Measurements from ENCODE around the gene LYPD6. TPM values are rescaled to one million over a fixed set of nuclear protein-coding genes. Genes with fewer than 3 reads are reported as not detected.
"Not testable (repeated sequence)": the region's sequence is repeated elsewhere in the genome, so short reads cannot be mapped to it uniquely, and the experiment has no call there.

The LYPD6 gene
- total RNA-seq, 1 donor from 2014 or later, result not detected

DNA sequence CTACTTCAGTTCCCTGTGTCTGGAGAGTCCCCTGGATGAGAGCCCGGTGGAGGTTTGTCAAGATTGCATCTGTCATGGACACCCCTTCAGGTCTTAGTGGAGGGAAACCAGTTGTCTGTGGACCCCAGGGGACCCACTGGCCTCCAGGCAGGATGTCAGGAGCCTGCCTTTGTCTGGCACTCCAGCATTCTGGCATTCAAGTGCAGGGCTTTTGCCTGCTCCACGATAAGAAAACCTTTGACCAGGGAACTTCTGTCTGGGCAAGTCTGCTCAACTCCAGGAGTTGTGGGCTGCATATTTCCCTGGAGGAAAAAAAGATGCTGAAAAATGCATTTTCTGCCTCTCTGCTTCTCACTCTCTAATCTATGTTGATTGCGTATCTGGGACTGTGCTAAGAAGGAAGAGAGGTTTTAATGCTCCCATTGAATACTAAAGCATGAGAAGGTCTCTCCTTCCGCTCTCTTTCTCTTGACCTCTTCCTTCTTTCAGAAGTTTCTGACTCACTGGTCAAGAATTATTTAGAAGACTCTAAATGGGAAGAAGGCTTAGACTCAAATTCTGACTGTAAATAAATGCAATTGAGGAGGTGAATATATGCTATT lies 152.7 kb downstream of the LYPD6 start:
- H3K27ac Mint-ChIP-seq, result no peak overlapping the region
- no peaks in the 10 kb centered on the region for H3K4me1 Mint-ChIP-seq (ENCODE audit: low read depth)
- no peaks in the 10 kb centered on the region for H3K9me3 Mint-ChIP-seq
- H3K36me3 Mint-ChIP-seq (ENCODE audit: low read depth), result no peaks in the 10 kb centered on the region
- H3K27me3 Mint-ChIP-seq (ENCODE audit: insufficient read depth), result no peaks in the 10 kb centered on the region
- no peak for DNase-seq (ENCODE audit: low spot score)
- intact Hi-C loops (cut with micrococcal nuclease), result no loop called here
- H3K4me3 Mint-ChIP-seq, result no peak overlapping the region

DNA sequence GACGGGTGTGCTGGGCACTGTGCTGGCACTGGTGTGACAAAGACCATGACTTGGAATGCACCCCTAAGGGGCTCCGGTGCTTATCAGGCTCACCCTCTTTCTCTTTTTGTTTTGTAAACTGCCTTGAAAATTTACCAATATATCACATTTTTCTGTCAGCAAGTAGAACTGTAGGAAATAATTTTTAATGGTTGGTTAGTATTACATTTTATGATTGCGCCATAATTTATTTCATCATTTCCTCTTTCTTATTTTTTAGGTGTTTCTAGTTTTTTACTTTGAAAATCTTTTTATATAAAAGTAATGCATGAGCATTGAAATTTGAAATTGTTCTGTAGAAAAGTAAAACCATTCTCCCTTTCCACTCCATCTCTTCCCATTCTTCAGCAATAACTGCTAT lies 156.3 kb downstream of the LYPD6 start:
- intact Hi-C loops (cut with micrococcal nuclease), result no loop called here
- no peak overlapping the region for H3K4me3 Mint-ChIP-seq
- H3K9me3 Mint-ChIP-seq, result no peaks in the 10 kb centered on the region
- no peaks in the 10 kb centered on the region for H3K4me1 Mint-ChIP-seq (ENCODE audit: low read depth)
- no peak overlapping the region for H3K27ac Mint-ChIP-seq
- no peaks in the 10 kb centered on the region for H3K36me3 Mint-ChIP-seq (ENCODE audit: low read depth)
- DNase-seq (ENCODE audit: low spot score), result no peak
- no peaks in the 10 kb centered on the region for H3K27me3 Mint-ChIP-seq (ENCODE audit: insufficient read depth)

DNA sequence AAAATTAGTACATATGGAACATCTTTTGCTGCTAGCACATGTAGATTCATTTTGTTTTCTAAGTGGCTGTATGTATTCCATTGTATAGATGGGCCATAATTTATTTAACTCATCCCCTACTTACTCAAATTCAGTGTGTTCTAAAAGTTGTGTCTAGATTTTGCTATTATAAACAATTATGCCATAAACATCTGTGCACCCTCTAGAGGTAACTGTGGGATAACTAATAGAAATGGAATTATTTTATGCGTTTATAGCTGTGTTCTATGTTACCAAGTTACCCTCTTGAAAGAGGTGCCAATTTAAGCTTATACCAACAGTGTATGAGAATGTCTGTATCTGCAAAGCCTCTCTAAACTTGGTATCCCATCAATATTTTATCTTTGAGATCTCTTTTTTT lies 156.8 kb downstream of the LYPD6 start:
- intact Hi-C loops (cut with micrococcal nuclease), result no loop called here
- H3K27ac Mint-ChIP-seq, result no peak overlapping the region
- H3K4me3 Mint-ChIP-seq, result no peak overlapping the region
- DNase-seq (ENCODE audit: low spot score), result no peak
- no peaks in the 10 kb centered on the region for H3K36me3 Mint-ChIP-seq (ENCODE audit: low read depth)
- H3K27me3 Mint-ChIP-seq (ENCODE audit: insufficient read depth), result no peaks in the 10 kb centered on the region
- no peaks in the 10 kb centered on the region for H3K4me1 Mint-ChIP-seq (ENCODE audit: low read depth)
- H3K9me3 Mint-ChIP-seq, result no peaks in the 10 kb centered on the region

DNA sequence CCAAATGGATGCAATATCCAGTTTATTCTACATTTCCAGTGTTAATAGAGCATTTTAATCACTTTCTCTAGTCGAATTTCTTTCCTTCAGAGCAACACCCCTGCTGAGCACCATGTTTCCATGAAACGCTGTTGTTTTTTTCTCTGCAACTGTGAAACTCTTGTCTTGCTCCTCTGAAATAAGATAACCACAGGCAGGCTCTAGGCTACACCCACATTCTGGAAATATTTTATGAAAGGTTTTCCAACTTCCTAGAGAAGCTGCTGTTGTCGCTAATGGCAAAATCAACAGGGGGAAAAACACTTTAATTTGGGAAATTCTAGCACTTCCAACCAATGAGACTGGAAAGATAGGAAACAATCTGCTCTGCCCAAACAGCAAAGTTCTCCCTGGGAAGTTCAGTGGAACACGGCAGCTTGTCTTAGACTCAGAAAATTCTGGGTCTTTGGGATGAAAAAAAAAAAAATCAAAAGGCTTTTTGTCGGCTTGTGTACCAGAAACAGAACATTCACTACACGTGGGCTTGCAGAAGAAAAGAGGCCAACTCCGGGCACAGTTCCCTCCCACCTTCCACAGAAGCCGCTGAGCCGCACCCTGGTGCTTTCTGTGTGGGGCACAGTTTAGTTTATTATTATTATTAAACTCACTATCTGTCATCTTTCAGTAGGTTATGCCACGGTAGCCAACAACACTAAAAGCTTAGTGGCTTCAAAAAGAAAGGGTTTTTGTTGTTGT lies 158.5 kb downstream of the LYPD6 start:
- H3K4me3 Mint-ChIP-seq, result no peak overlapping the region
- intact Hi-C loops (cut with micrococcal nuclease), result no loop called here
- H3K36me3 Mint-ChIP-seq (ENCODE audit: low read depth), result no peaks in the 10 kb centered on the region
- H3K27me3 Mint-ChIP-seq (ENCODE audit: insufficient read depth), result no peaks in the 10 kb centered on the region
- no peak for DNase-seq (ENCODE audit: low spot score)
- no peaks in the 10 kb centered on the region for H3K9me3 Mint-ChIP-seq
- H3K27ac Mint-ChIP-seq, result no peak overlapping the region
- no peaks in the 10 kb centered on the region for H3K4me1 Mint-ChIP-seq (ENCODE audit: low read depth)

DNA sequence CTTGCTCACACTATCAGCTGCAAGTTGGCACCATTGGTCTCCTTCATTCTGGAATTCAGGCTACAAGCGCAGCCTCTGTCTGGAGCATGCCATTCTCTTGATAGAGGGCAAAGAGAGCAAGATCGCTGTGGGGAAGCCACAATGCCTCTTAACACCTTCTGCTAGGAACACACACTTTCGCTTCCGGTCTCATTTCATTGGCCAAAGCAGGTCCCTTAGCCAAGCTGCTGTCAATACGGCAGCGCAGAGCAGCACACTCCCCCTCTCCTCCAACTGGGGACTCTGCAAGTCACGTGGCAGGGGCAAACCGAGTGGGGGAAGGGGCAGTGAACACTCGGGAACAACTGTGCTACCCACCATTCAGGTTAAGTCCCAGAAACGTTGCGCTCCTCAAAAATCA lies 159.1 kb downstream of the LYPD6 start:
- Mint-ChIP-seq H3K27me3 (ENCODE audit: insufficient read depth) (no peaks in the 10 kb centered on the region), H3K4me1 (ENCODE audit: low read depth) (no peaks in the 10 kb centered on the region), H3K4me3 (no peak overlapping the region), H3K9me3 (no peaks in the 10 kb centered on the region), H3K27ac (no peak overlapping the region), H3K36me3 (ENCODE audit: low read depth) (no peaks in the 10 kb centered on the region)
- intact Hi-C loops (cut with micrococcal nuclease), result no loop called here
- no peak for DNase-seq (ENCODE audit: low spot score)

DNA sequence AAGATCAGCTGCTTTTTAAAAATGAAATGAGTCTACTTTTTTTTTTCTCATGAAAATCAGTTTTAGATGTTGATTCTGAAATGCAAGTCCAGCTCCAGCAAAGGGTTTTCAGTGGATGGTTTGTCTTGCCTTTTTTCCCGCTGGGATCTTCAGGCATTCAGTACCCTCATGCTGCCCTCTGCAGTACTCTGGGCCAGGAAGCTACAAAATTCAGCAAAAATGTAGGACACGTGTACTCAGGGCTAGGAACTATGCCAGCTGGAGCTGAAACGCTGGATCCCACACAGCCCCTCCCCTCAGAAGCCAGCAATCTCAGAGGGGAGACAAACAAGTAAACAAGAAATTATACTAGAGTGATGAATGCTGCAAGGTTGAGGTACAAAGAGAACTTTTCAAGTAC lies 159.9 kb downstream of the LYPD6 start:
- intact Hi-C loops (cut with micrococcal nuclease), result no loop called here
- Mint-ChIP-seq H3K36me3 (ENCODE audit: low read depth) (no peaks in the 10 kb centered on the region), H3K27ac (no peak overlapping the region), H3K4me1 (ENCODE audit: low read depth) (no peaks in the 10 kb centered on the region), H3K27me3 (ENCODE audit: insufficient read depth) (no peaks in the 10 kb centered on the region), H3K9me3 (no peaks in the 10 kb centered on the region), H3K4me3 (no peak overlapping the region)
- DNase-seq (ENCODE audit: low spot score), result no peak

DNA sequence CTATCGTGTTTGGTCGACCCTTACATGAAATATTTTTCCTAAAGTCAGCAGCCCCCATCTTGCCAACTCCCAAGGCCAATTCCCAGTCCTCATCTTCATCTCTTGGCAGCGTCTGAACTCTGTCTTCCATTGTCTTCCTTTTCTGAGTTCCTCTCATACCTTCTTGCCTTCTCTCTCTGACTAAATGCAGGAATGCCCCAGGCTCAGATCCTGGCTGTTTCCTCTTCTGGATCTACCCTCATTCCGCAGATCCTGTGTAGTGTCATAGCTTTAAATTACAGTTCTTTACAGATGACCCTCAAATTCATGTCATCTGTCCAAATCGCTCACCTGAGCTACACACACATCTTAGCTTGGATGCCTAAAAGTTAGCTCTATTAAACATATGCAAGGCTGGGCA lies 162.5 kb downstream of the LYPD6 start:
- H3K36me3 Mint-ChIP-seq (ENCODE audit: low read depth), result no peaks in the 10 kb centered on the region
- no peak overlapping the region for H3K27ac Mint-ChIP-seq
- H3K4me1 Mint-ChIP-seq (ENCODE audit: low read depth), result no peaks in the 10 kb centered on the region
- DNase-seq (ENCODE audit: low spot score), result no peak
- H3K4me3 Mint-ChIP-seq, result no peak overlapping the region
- no peaks in the 10 kb centered on the region for H3K27me3 Mint-ChIP-seq (ENCODE audit: insufficient read depth)
- intact Hi-C loops (cut with micrococcal nuclease), result no loop called here
- H3K9me3 Mint-ChIP-seq, result no peaks in the 10 kb centered on the region

DNA sequence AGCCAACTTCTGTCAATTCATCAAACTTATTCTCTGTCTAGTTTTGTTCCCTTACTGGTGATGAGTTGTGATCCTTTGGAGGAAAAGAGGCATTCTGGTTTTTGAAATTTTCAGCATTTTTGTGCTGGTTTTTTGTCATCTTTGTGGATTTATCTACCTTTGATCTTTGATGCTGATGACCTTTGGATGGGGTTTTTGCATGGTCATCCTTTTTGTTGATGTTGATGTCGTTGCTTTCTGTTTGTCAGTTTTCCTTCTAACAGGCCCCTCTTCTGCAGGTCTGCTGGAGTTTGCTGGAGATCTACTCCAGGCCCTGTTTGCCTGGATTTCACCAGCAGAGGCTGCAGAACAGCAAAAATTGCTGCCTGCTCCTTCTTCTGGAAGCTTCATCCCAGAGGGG lies 168.8 kb downstream of the LYPD6 start:
- DNase-seq (ENCODE audit: low spot score); H3K4me1 Mint-ChIP-seq (ENCODE audit: low read depth); H3K4me3 Mint-ChIP-seq; H3K36me3 Mint-ChIP-seq (ENCODE audit: low read depth); H3K27me3 Mint-ChIP-seq (ENCODE audit: insufficient read depth); H3K27ac Mint-ChIP-seq; H3K9me3 Mint-ChIP-seq; intact Hi-C loops (cut with micrococcal nuclease): not testable (repeated sequence)

DNA sequence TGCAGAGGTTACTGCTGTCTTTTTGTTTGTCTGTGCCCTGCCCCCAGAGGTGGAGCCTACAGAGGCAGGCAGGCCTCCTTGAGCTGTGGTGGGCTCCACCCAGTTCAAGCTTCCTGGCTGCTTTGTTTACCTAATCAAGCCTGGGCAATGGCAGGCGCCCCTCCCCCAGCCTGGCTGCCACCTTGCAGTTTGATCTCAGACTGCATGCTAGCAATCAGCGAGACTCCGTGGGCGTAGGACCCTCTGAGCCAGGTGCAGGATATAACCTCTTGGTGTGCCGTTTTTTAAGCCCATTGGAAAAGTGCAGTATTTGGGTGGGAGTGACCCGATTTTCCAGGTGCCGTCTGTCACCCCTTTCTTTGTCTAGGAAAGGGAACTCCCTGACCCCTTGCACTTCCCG lies 176.4 kb downstream of the LYPD6 start:
- H3K36me3 Mint-ChIP-seq (ENCODE audit: low read depth); H3K27me3 Mint-ChIP-seq (ENCODE audit: insufficient read depth); H3K4me1 Mint-ChIP-seq (ENCODE audit: low read depth); H3K9me3 Mint-ChIP-seq; H3K27ac Mint-ChIP-seq; DNase-seq (ENCODE audit: low spot score); H3K4me3 Mint-ChIP-seq; intact Hi-C loops (cut with micrococcal nuclease): not testable (repeated sequence)

DNA sequence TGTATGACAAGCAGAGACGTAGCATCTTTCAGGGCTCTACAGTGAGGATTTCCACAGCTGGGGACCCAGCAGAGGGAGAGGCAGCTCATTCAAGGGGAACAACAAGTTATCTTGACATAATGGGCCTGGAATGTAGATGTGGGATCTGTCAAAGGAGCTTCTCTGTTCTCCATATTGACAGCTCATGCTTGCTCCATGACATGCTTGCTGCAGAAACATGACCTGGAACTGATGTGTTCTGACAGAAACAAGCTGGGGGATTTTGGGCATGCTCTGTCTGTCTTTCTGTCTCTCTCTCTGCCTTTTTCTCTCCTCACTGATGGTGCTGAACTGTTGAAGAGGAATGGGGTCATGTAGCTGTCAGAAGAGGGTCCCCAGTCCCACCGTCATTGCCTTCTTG lies 177.6 kb downstream of the LYPD6 start:
- no peaks in the 10 kb centered on the region for H3K36me3 Mint-ChIP-seq (ENCODE audit: low read depth)
- intact Hi-C loops (cut with micrococcal nuclease), result no loop called here
- H3K27me3 Mint-ChIP-seq (ENCODE audit: insufficient read depth), result no peaks in the 10 kb centered on the region
- no peaks in the 10 kb centered on the region for H3K9me3 Mint-ChIP-seq
- H3K4me3 Mint-ChIP-seq, result no peak overlapping the region
- no peaks in the 10 kb centered on the region for H3K4me1 Mint-ChIP-seq (ENCODE audit: low read depth)
- H3K27ac Mint-ChIP-seq, result no peak overlapping the region
- DNase-seq (ENCODE audit: low spot score), result no peak

DNA sequence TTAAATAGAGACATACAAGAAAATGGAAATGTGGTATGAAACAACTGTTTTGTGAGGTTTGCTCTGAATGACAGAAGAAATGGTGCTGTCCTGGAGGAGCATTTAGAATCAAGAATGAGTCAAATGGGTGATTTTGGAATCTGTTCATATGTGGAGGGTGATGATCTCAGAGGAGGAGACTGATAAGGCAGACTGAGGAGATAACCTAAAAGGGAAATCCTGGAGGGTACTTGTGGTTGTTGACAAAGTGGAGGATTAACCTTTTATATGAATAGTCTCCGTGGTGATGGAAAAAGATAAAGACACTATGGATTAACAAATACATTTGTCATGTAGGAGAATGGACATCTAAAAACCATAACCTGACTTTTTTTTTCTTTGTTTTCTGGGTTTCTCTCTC lies 183.1 kb downstream of the LYPD6 start:
- H3K27me3 Mint-ChIP-seq (ENCODE audit: insufficient read depth), result peaks cover 5% of the 10 kb centered on the region
- H3K4me1 Mint-ChIP-seq (ENCODE audit: low read depth), result no peaks in the 10 kb centered on the region
- H3K27ac Mint-ChIP-seq, result no peak overlapping the region
- intact Hi-C loops (cut with micrococcal nuclease), result no loop called here
- H3K9me3 Mint-ChIP-seq, result no peaks in the 10 kb centered on the region
- H3K36me3 Mint-ChIP-seq (ENCODE audit: low read depth), result no peaks in the 10 kb centered on the region
- no peak for DNase-seq (ENCODE audit: low spot score)
- H3K4me3 Mint-ChIP-seq, result no peak overlapping the region

Data from activated T-helper 1 cell treated with anti-CD3 and anti-CD28 coated beads, Interleukin-12 subunit alpha, Interleukin-12 subunit beta, Interleukin-2, Interleukin-4 antibody, amounts not matched to agents 30 ng/mL and 10 ng/mL and 1 ng/mL, durations not matched to agents 14 hours and 24 hours and 36 hours (primary cell).